ENCODE data around the gene MED22.

The MED22 gene

DNA sequence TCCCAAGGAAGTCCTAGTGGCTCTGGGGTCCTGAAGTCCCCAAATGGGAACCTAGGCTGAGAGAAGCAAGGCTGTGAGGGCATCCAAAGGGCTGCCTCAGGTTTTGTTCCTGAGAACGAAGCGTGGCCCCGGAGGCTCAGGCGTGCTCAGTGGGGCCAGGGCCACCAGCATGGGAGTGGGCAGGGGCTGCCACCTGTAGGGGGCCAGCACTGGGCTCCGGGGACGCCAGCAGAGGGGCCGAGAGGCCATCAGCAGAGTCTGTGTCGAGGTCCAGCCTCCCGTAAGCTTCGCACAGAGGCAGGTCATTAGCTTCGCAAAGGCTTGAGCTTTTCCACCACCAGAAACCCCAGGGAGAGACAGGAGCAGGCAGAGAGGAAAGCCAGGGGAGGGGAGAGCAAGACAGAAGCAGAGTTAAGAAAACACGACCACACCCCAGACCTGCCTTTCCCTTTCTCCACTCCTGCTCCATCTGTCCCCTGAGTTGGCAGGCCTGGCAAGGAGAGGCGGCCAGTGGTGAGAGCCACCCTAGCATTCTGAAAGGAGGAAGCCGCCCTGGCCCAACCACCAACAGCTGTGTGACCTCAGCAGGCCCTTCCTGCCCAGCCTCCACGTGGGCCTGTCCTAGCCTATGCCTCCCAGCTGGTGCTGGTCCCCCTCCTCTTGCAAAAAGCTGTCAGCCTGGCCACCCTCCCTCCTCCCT, 6.4 kb downstream of the MED22 start:
- no peaks in the 10 kb centered on the region for H4K20me1 ChIP-seq (ENCODE audit: insufficient read depth, low read length)
- H2AFZ ChIP-seq (ENCODE audit: low read length): no peak overlapping the region
- H3K9me3 ChIP-seq (replicated peaks; ENCODE audit: insufficient read depth, low read length): no peaks in the 10 kb centered on the region
- DNase-seq: no peak
- H3K4me2 ChIP-seq (ENCODE audit: low read depth, low read length): no peak overlapping the region
- 0 out of 2 replicates have a peak, but pooled peaks cover 4% of the 10 kb centered on the region for H3K4me1 ChIP-seq (ENCODE audit: low read length)
- H3F3A ChIP-seq (ENCODE audit: insufficient read depth, low read length): peaks cover 7% of the 10 kb centered on the region; the same call in 1 of the 2 replicates
- H3K36me3 ChIP-seq (replicated peaks; ENCODE audit: insufficient read depth, low read length): no peaks in the 10 kb centered on the region
- H3K9ac ChIP-seq (ENCODE audit: low read length): no peak overlapping the region
- no peak overlapping the region for H3K4me3 ChIP-seq (ENCODE audit: low read length)
- no peaks in the 10 kb centered on the region for H3K9me2 ChIP-seq (replicated peaks; ENCODE audit: insufficient read depth, low read length)
- H3K79me2 ChIP-seq (ENCODE audit: low read length): peaks cover 15% of the 10 kb centered on the region
- TF ChIP-seq EZH2 (optimal IDR thresholded peaks at IDR 0.05; ENCODE audit: low read depth, low read length) (no peak), CTCF (IDR thresholded peaks at IDR 0.05; ENCODE audit: low read length) (no peak), EZH2phosphoT487 (IDR thresholded peaks at IDR 0.05; ENCODE audit: low read length) (no peak)
- H3K27ac ChIP-seq (ENCODE audit: low read length): no peak overlapping the region
- no peaks in the 10 kb centered on the region for H3K27me3 ChIP-seq (replicated peaks; ENCODE audit: insufficient read depth, low read length)

DNA sequence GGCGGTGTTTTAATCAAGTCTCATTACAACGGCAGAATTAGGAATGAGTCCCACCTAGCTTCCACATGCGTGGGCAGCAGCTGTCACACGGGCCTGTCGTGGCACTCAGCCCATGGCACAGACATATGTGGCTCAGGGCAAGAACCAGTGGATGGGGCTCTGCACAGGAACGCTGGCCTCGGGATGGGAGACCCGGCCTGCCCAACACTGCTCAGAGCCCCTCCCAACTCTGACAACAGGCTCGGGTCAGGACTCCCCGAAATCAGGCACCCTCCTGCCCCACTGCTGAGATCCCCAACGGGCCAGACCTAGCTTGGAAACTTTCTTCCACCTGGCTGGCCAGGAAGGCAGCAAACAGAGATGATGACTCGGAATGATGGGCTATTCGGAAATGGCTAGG, 7.0 kb downstream of the MED22 start:
- Histone ChIP-seq H3K9me3 (replicated peaks; ENCODE audit: insufficient read depth, low read length) (no peaks in the 10 kb centered on the region), H3K9ac (ENCODE audit: low read length) (no peak overlapping the region), H3K27me3 (replicated peaks; ENCODE audit: insufficient read depth, low read length) (no peaks in the 10 kb centered on the region), H4K20me1 (ENCODE audit: insufficient read depth, low read length) (no peaks in the 10 kb centered on the region), H3K4me1 (ENCODE audit: low read length) (no peaks in the 10 kb centered on the region), H3K4me3 (ENCODE audit: low read length) (no peak overlapping the region), H3F3A (ENCODE audit: insufficient read depth, low read length) (peaks cover 7% of the 10 kb centered on the region; the same call in 1 of the 2 replicates), H3K79me2 (ENCODE audit: low read length) (peaks cover 10% of the 10 kb centered on the region), H3K36me3 (replicated peaks; ENCODE audit: insufficient read depth, low read length) (no peaks in the 10 kb centered on the region), H3K4me2 (ENCODE audit: low read depth, low read length) (no peak overlapping the region), H2AFZ (ENCODE audit: low read length) (no peak overlapping the region), H3K9me2 (replicated peaks; ENCODE audit: insufficient read depth, low read length) (no peaks in the 10 kb centered on the region), H3K27ac (ENCODE audit: low read length) (no peak overlapping the region)
- no peak for DNase-seq
- TF ChIP-seq EZH2phosphoT487 (IDR thresholded peaks at IDR 0.05; ENCODE audit: low read length) (no peak), EZH2 (optimal IDR thresholded peaks at IDR 0.05; ENCODE audit: low read depth, low read length) (no peak), CTCF (IDR thresholded peaks at IDR 0.05; ENCODE audit: low read length) (no peak)

DNA sequence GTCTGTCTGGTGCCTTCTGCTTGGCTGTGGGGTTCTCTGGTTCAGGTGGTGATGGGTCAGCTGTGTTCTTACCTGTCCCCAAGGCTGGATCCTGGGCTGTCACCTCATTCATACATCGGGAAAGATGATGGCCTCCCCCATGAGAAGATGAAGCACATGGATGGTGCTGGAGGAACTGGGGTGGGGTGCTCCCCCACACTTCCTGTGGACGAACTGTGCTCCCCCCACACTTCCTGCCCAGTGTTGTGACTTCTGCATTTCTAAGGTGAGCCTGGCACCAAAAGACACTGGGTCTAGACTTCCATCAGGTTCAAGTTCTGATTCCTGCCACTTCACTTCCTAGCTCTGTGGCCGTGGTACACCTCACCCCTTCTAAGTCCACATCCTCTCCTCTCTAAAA, 7.7 kb downstream of the MED22 start:
- no peak for TF ChIP-seq CTCF (IDR thresholded peaks at IDR 0.05; ENCODE audit: low read length)
- no peak for TF ChIP-seq EZH2 (optimal IDR thresholded peaks at IDR 0.05; ENCODE audit: low read depth, low read length)
- TF ChIP-seq EZH2phosphoT487 (IDR thresholded peaks at IDR 0.05; ENCODE audit: low read length): no peak
- no peaks in the 10 kb centered on the region for H4K20me1 ChIP-seq (ENCODE audit: insufficient read depth, low read length)
- 0 out of 2 replicates have a peak, but pooled peaks cover 1% of the 10 kb centered on the region for H3K4me1 ChIP-seq (ENCODE audit: low read length)
- no peaks in the 10 kb centered on the region for H3K27me3 ChIP-seq (replicated peaks; ENCODE audit: insufficient read depth, low read length)
- H3K9me2 ChIP-seq (replicated peaks; ENCODE audit: insufficient read depth, low read length): no peaks in the 10 kb centered on the region
- no peak overlapping the region for H2AFZ ChIP-seq (ENCODE audit: low read length)
- peaks cover 10% of the 10 kb centered on the region for H3K79me2 ChIP-seq (ENCODE audit: low read length)
- no peaks in the 10 kb centered on the region for H3K36me3 ChIP-seq (replicated peaks; ENCODE audit: insufficient read depth, low read length)
- H3K9ac ChIP-seq (ENCODE audit: low read length): no peak overlapping the region
- no peaks in the 10 kb centered on the region for H3K9me3 ChIP-seq (replicated peaks; ENCODE audit: insufficient read depth, low read length)
- no peak overlapping the region for H3K4me2 ChIP-seq (ENCODE audit: low read depth, low read length)
- H3F3A ChIP-seq (ENCODE audit: insufficient read depth, low read length): peaks cover 10% of the 10 kb centered on the region; the same call in 1 of the 2 replicates
- no peak overlapping the region for H3K4me3 ChIP-seq (ENCODE audit: low read length)
- DNase-seq: no peak
- H3K27ac ChIP-seq (ENCODE audit: low read length): no peak overlapping the region
